Activated naive CD8-positive, alpha-beta T cell treated with anti-CD3 and anti-CD28 coated beads, Interleukin-2, amount 50 U/mL, for 16 hours (primary cell): ENCODE results near the gene HFE.

Experiments used
- DNase-seq: peaks from one replicate; pipeline ENCODE4 v3.0.0-alpha.2; 2020; ENCODE audit warnings: low read depth, low spot score

Gene HFE

GRCh38 chr6:26133730-26134129, 46.5 kb downstream of the HFE start:
- no peak for DNase-seq

GRCh38 chr6:26136321-26136720, 49.1 kb downstream of the HFE start:
- DNase-seq = no peak

GRCh38 chr6:26140254-26140966, 53.2 kb downstream of the HFE start:
- no peak for DNase-seq

- DNase-seq = no peak
These were observed 53.7 kb downstream of the HFE start for GRCh38 chr6:26140967-26141294.

GRCh38 chr6:26141378-26141904, 54.2 kb downstream of the HFE start:
- DNase-seq = no peak

GRCh38 chr6:26142026-26142425, 54.8 kb downstream of the HFE start:
- DNase-seq = no peak
